HEK293T (cell line): ENCODE measurements around the gene PLXNB1.

Experiments
- CTCF ChIA-PET: fragments of 350-600 bp; formaldehyde crosslinking; extraction: SDS; loops from one replicate; lab custom pipeline; 2021; ENCODE audit warnings: antibody characterized with exemption, inconsistent platforms; lab: Yijun Ruan, JAX
- POLR2A ChIA-PET: fragments of 350-600 bp; formaldehyde crosslinking; extraction: SDS; loops from one replicate; lab custom pipeline; 2020; ENCODE audit warnings: antibody characterized with exemption, inconsistent platforms; lab: Yijun Ruan, JAX
- DNase-seq: peaks from one replicate; pipeline ENCODE4 v3.0.0; 2012; ENCODE audit warnings: mixed read lengths; ENCODE audit errors: extremely low spot score
- ARNT ChIP-seq: fragments of 450-650 bp; IDR thresholded peaks from 2 replicates; pipeline ENCODE4 v1.6.1; 2017; ENCODE audit warnings: mild to moderate bottlenecking
- BHLHE40 ChIP-seq: fragments of 450-650 bp; IDR thresholded peaks from 2 replicates; pipeline ENCODE4 v1.6.1; 2016; ENCODE audit warnings: mild to moderate bottlenecking, moderate library complexity, borderline replicate concordance
- CTBP1 ChIP-seq: fragments of 450-650 bp; IDR thresholded peaks from 2 replicates; pipeline ENCODE4 v1.6.1; 2016; ENCODE audit warnings: borderline replicate concordance
- ELF4 ChIP-seq: fragments of 450-650 bp; IDR thresholded peaks from 2 replicates; pipeline ENCODE4 v1.6.1; 2017; ENCODE audit warnings: antibody characterized with exemption
- FOXA1 ChIP-seq: fragments of 450-650 bp; IDR thresholded peaks from 2 replicates; pipeline ENCODE4 v1.6.1; 2016; ENCODE audit warnings: mild to moderate bottlenecking
- FOXK2 ChIP-seq: fragments of 450-650 bp; IDR thresholded peaks from 2 replicates; pipeline ENCODE4 v1.6.1; 2016; ENCODE audit warnings: mild to moderate bottlenecking
- FOXM1 ChIP-seq: fragments of 450-650 bp; IDR thresholded peaks from 2 replicates; pipeline ENCODE4 v1.6.1; 2017; ENCODE audit warnings: mild to moderate bottlenecking, borderline replicate concordance
- HDGF ChIP-seq: fragments of 450-650 bp; IDR thresholded peaks from 2 replicates; pipeline ENCODE4 v1.6.1; 2017; ENCODE audit warnings: antibody characterized with exemption, borderline replicate concordance
- L3MBTL2 ChIP-seq: fragments of 450-650 bp; conservative IDR thresholded peaks from 2 replicates; pipeline ENCODE4 v1.6.1; 2016; ENCODE audit warnings: mild to moderate bottlenecking
- LEF1 ChIP-seq: fragments of 450-650 bp; IDR thresholded peaks from 2 replicates; pipeline ENCODE4 v1.6.1; 2017; ENCODE audit warnings: mild to moderate bottlenecking, borderline replicate concordance
- NFRKB ChIP-seq: fragments of 450-650 bp; IDR thresholded peaks from 2 replicates; pipeline ENCODE4 v1.6.1; 2016; ENCODE audit warnings: mild to moderate bottlenecking, moderate library complexity
- SP1 ChIP-seq: fragments of 450-650 bp; IDR thresholded peaks from 2 replicates; pipeline ENCODE4 v1.6.1; 2017
- SUZ12 ChIP-seq: fragments of 450-650 bp; IDR thresholded peaks from 2 replicates; pipeline ENCODE4 v1.6.1; 2016; ENCODE audit warnings: mild to moderate bottlenecking
- TARDBP ChIP-seq: fragments of 450-650 bp; IDR thresholded peaks from 2 replicates; pipeline ENCODE4 v1.6.1; 2016
- ZNF384 ChIP-seq: fragments of 450-650 bp; IDR thresholded peaks from 2 replicates; pipeline ENCODE4 v1.6.1; 2016
- TF ChIP-seq, protein P1 (sequence below): fragments of 450-650 bp; IDR thresholded peaks from 2 replicates; pipeline ENCODE4 v1.6.1; 2016

PLXNB1 gene

GRCh38 chr3:48423241-48423882 lies 6.5 kb downstream of the PLXNB1 start:
- TF ChIP-seq LEF1 (no peak), L3MBTL2 (no peak), SUZ12 (no peak), ZNF384 (no peak), HDGF (no peak), FOXM1 (no peak), SP1 (no peak), ELF4 (no peak), FOXA1 (no peak), ARNT (no peak), TARDBP (no peak), BHLHE40 (no peak), FOXK2 (no peak), NFRKB (no peak), CTBP1 (no peak)
- TF ChIP-seq, protein P1, sequence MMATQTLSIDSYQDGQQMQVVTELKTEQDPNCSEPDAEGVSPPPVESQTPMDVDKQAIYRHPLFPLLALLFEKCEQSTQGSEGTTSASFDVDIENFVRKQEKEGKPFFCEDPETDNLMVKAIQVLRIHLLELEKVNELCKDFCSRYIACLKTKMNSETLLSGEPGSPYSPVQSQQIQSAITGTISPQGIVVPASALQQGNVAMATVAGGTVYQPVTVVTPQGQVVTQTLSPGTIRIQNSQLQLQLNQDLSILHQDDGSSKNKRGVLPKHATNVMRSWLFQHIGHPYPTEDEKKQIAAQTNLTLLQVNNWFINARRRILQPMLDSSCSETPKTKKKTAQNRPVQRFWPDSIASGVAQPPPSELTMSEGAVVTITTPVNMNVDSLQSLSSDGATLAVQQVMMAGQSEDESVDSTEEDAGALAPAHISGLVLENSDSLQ: no peak
- DNase-seq: no peak
- CTCF ChIA-PET: interaction anchor here (1.4 to 1.8 kb wide), 4 partner anchors 13 to 23 kb away, joined by 5 to 11 read pairs (median 6); no protein-coding TSS in a partner anchor
- POLR2A ChIA-PET: interaction anchor here (1.1 kb wide), 1 partner anchor 17 kb away, joined by 3 read pairs; the partner anchor contains the start of genes CCDC51 and TMA7

GRCh38 chr3:48422681-48423080 lies 7.2 kb downstream of the PLXNB1 start:
- POLR2A ChIA-PET: interaction anchor here (0.7 kb wide), 1 partner anchor 50 kb away, joined by 3 read pairs; no protein-coding TSS in a partner anchor
- CTCF ChIA-PET: interaction anchor here (1.4 to 1.8 kb wide), 2 partner anchors 13 to 22 kb away, joined by 6 to 7 read pairs; no protein-coding TSS in a partner anchor
- no peak for TF ChIP-seq BHLHE40
- TF ChIP-seq NFRKB: no peak
- TF ChIP-seq FOXK2: no peak
- TF ChIP-seq ZNF384: no peak
- TF ChIP-seq TARDBP: no peak
- no peak for TF ChIP-seq FOXM1
- no peak for TF ChIP-seq LEF1

GRCh38 chr3:48422272-48422671 lies 7.6 kb downstream of the PLXNB1 start:
- ChIA-PET CTCF (interaction anchor here (1.4 to 1.8 kb wide), 2 partner anchors 14 to 22 kb away, joined by 6 to 7 read pairs; no protein-coding TSS in a partner anchor), POLR2A (interaction anchor here (0.7 kb wide), 1 partner anchor 50 kb away, joined by 3 read pairs; no protein-coding TSS in a partner anchor)
- DNase-seq: no peak
- TF ChIP-seq FOXK2 (no peak), CTBP1 (no peak), SP1 (no peak), ELF4 (no peak), FOXA1 (no peak), ZNF384 (no peak), BHLHE40 (no peak), HDGF (no peak)

More at GRCh38 chr3:48422681-48423080, 7.2 kb downstream of the PLXNB1 start:
- no peak for DNase-seq

- no peak for DNase-seq
- ChIA-PET CTCF (interaction anchor here (3.4 kb wide), 1 partner anchor 15 kb away, joined by 20 read pairs; no protein-coding TSS in a partner anchor), POLR2A (no interaction called here)
- TF ChIP-seq SUZ12 (no peak), ELF4 (no peak), FOXA1 (no peak), NFRKB (no peak), HDGF (no peak), LEF1 (no peak), BHLHE40 (no peak), L3MBTL2 (no peak), CTBP1 (no peak), SP1 (no peak), ZNF384 (no peak), FOXM1 (no peak), ARNT (no peak), TARDBP (no peak), FOXK2 (no peak)
- TF ChIP-seq, protein P1: no peak
These were observed 9.3 kb downstream of the PLXNB1 start for GRCh38 chr3:48420561-48420960.

DNA sequence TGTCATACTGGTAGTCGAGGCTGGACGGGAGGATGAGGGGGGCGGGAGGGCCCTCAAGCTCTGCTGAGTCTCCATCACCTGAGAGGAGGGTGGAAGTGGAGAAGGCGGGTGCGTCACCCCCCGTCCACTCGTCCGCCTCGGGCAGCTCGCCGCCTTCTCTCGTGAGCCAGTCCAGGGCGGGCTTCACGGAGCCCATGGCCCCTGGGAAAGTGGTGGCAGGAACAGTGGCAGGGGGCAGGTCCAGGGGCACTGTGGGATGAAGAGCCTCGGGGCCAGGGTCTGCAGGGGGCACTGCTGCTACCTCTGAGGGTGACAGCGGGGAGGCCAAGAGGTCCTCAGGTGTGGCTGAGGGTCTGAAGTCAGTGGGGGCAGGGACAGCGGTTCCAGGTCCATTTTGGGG lies 10.3 kb downstream of the PLXNB1 start:
- ChIA-PET POLR2A (interaction anchor here (0.8 to 1.5 kb wide), 3 partner anchors 9 to 20 kb away, joined by 3 to 7 read pairs (median 3); partner anchors contain the start of gene CCDC51), CTCF (interaction anchor here (3.4 kb wide), 1 partner anchor 16 kb away, joined by 20 read pairs; no protein-coding TSS in a partner anchor)
- no peak for TF ChIP-seq CTBP1
- no peak for TF ChIP-seq FOXK2
- TF ChIP-seq FOXM1: no peak
- TF ChIP-seq ZNF384: no peak
- no peak for TF ChIP-seq ARNT
- TF ChIP-seq BHLHE40: no peak
- TF ChIP-seq, protein P1: no peak
- no peak for TF ChIP-seq LEF1
- no peak for TF ChIP-seq SP1
- DNase-seq: no peak
